Esophagus (tissue), 2 donors: Measurements from ENCODE around the gene FAM78A. TPM values are rescaled to one million over a fixed set of nuclear protein-coding genes. Genes with fewer than 3 reads are reported as not detected.

Experiments
- H3K27ac ChIP-seq, 2 donors: one replicate each; pipeline ENCODE4 v1.5.1; 2013; ENCODE audit warnings: low read depth in 2 of 2, mild to moderate bottlenecking in 2 of 2, inconsistent platforms in 1 of 2, low read length in 1 of 2, moderate library complexity in 1 of 2
- H3K27me3 ChIP-seq, 2 donors: one replicate each; pipeline ENCODE4 v1.6.1; 2013; ENCODE audit warnings: low read length in 2 of 2, control low read depth in 1 of 2, mild to moderate bottlenecking in 1 of 2; ENCODE audit not compliant: insufficient read depth in 2 of 2, control insufficient read depth in 1 of 2
- H3K36me3 ChIP-seq, 2 donors: one replicate each; pipeline ENCODE4 v1.6.1; 2013; ENCODE audit warnings: low read length in 1 of 2; ENCODE audit not compliant: control insufficient read depth in 2 of 2, insufficient read depth in 2 of 2
- H3K4me1 ChIP-seq, 2 donors: one replicate each; pipeline ENCODE4 v1.6.1; 2013; ENCODE audit warnings: low read length in 1 of 2; ENCODE audit not compliant: control insufficient read depth in 2 of 2, insufficient read depth in 2 of 2
- H3K4me3 ChIP-seq, 2 donors: one replicate each; pipeline ENCODE4 v1.5.1; 2013; ENCODE audit warnings: low read length in 2 of 2, mild to moderate bottlenecking in 2 of 2, low read depth in 1 of 2, moderate library complexity in 1 of 2
- H3K9me3 ChIP-seq, 2 donors: one replicate each; pipeline ENCODE4 v1.6.1; 2013; ENCODE audit warnings: mild to moderate bottlenecking in 2 of 2, low read depth in 1 of 2, low read length in 1 of 2, moderate library complexity in 1 of 2; ENCODE audit not compliant: control insufficient read depth in 2 of 2, insufficient read depth in 1 of 2
- WGBS, 2 donors: extraction: QIAGEN DNeasy Blood & Tissue Kit; methylation state at CpG; one replicate each; pipeline ENCODE4 v1.1.7; 2013; 5-methylcytosine and 5-hydroxymethylcytosine counted together
- polyA plus RNA-seq, 2 donors: library from polyadenylated mRNA; stranded (reverse); fragments of 200-250 nt; gene quantifications; one replicate each; pipeline ENCODE4 v1.2.3, GENCODE V29; 2013
- donor health status: healthy with polysubstance abuse.
- donor health status: Bipolar disorder and iron deficiency.

Gene FAM78A
- polyA plus RNA-seq, 2 donors: 0.62 to 0.86 TPM

- H3K4me3 ChIP-seq: no peak overlapping the region
- peaks cover 7 to 8% of the 10 kb centered on the region in 2 donors for H3K4me1 ChIP-seq
- H3K27me3 ChIP-seq: no peaks in the 10 kb centered on the region
- no peaks in the 10 kb centered on the region for H3K9me3 ChIP-seq
- WGBS, 2 donors: 87 to 91% methylated on average over 16 of the region's 16 CpGs
- peaks cover 6 to 24% of the 10 kb centered on the region in 2 donors for H3K36me3 ChIP-seq
- H3K27ac ChIP-seq: no peak overlapping the region
These were observed 41.4 kb downstream of the FAM78A start for GRCh38 chr9:131234799-131235479.

- H3K4me1 ChIP-seq: peaks cover 7 to 8% of the 10 kb centered on the region in 2 donors
- no peaks in the 10 kb centered on the region for H3K27me3 ChIP-seq
- H3K9me3 ChIP-seq: no peaks in the 10 kb centered on the region
- 87 to 90% methylated on average over 9 of the region's 9 CpGs for WGBS, 2 donors
- no peak overlapping the region for H3K27ac ChIP-seq
- H3K36me3 ChIP-seq: peaks cover 6 to 26% of the 10 kb centered on the region in 2 donors
- H3K4me3 ChIP-seq: no peak overlapping the region
These were observed 42.3 kb downstream of the FAM78A start for GRCh38 chr9:131233995-131234394.

GRCh38 chr9:131233556-131233955 is 42.8 kb downstream of the FAM78A start:
- no peak overlapping the region for H3K4me3 ChIP-seq
- no peaks in the 10 kb centered on the region for H3K9me3 ChIP-seq
- H3K27ac ChIP-seq: no peak overlapping the region
- WGBS, 2 donors: 83 to 84% methylated on average over 11 of the region's 11 CpGs
- H3K36me3 ChIP-seq: peaks cover 6 to 28% of the 10 kb centered on the region in 2 donors
- peaks cover 5 to 8% of the 10 kb centered on the region in 2 donors for H3K4me1 ChIP-seq
- H3K27me3 ChIP-seq: no peaks in the 10 kb centered on the region

GRCh38 chr9:131228988-131229387 is 47.3 kb downstream of the FAM78A start:
- H3K9me3 ChIP-seq: no peaks in the 10 kb centered on the region
- H3K4me3 ChIP-seq: no peak overlapping the region
- H3K36me3 ChIP-seq: peaks cover 2 to 22% of the 10 kb centered on the region in 2 donors
- no peaks in the 10 kb centered on the region for H3K27me3 ChIP-seq
- WGBS, 2 donors: 84 to 89% methylated on average over 8 of the region's 8 CpGs
- H3K27ac ChIP-seq: no peak overlapping the region
- H3K4me1 ChIP-seq: no peaks in the 10 kb centered on the region

- Histone ChIP-seq H3K27me3 (no peaks in the 10 kb centered on the region), H3K36me3 (peaks cover 0 to 18% of the 10 kb centered on the region in 2 donors), H3K4me1 (no peaks in the 10 kb centered on the region), H3K27ac (no peak overlapping the region), H3K9me3 (no peaks in the 10 kb centered on the region), H3K4me3 (no peak overlapping the region)
- WGBS, 2 donors: 73 to 75% methylated on average over 9 of the region's 9 CpGs
These were observed 48.3 kb downstream of the FAM78A start for GRCh38 chr9:131227959-131228460.

GRCh38 chr9:131227112-131227958 is 49.0 kb downstream of the FAM78A start:
- Histone ChIP-seq H3K9me3 (no peaks in the 10 kb centered on the region), H3K27ac (no peak overlapping the region), H3K36me3 (peaks cover 0 to 15% of the 10 kb centered on the region in 2 donors), H3K27me3 (no peaks in the 10 kb centered on the region), H3K4me1 (no peaks in the 10 kb centered on the region), H3K4me3 (no peak overlapping the region)
- WGBS, 2 donors: 55 to 58% methylated on average over 9 of the region's 9 CpGs

GRCh38 chr9:131226226-131226625 is 50.1 kb downstream of the FAM78A start:
- Histone ChIP-seq H3K4me1 (no peaks in the 10 kb centered on the region), H3K27me3 (no peaks in the 10 kb centered on the region), H3K27ac (no peak overlapping the region), H3K9me3 (no peaks in the 10 kb centered on the region), H3K4me3 (no peak overlapping the region), H3K36me3 (peaks cover 0 to 14% of the 10 kb centered on the region in 2 donors)
- 86 to 93% methylated on average over 3 of the region's 3 CpGs for WGBS, 2 donors

- no peak overlapping the region for H3K4me3 ChIP-seq
- peaks cover 0 to 17% of the 10 kb centered on the region in 2 donors for H3K36me3 ChIP-seq
- no peak overlapping the region for H3K27ac ChIP-seq
- H3K9me3 ChIP-seq: no peaks in the 10 kb centered on the region
- H3K4me1 ChIP-seq: no peaks in the 10 kb centered on the region
- 95 to 96% methylated on average over 6 of the region's 6 CpGs for WGBS, 2 donors
- H3K27me3 ChIP-seq: no peaks in the 10 kb centered on the region
These were observed 53.9 kb downstream of the FAM78A start for GRCh38 chr9:131222460-131222859.

GRCh38 chr9:131220485-131220884 is 55.8 kb downstream of the FAM78A start:
- 87 to 97% methylated on average over 2 of the region's 2 CpGs for WGBS, 2 donors

More at GRCh38 chr9:131220485-131220884, 55.8 kb downstream of the FAM78A start:
- no peaks in the 10 kb centered on the region for H3K27me3 ChIP-seq
- H3K4me1 ChIP-seq: no peaks in the 10 kb centered on the region
- no peaks in the 10 kb centered on the region for H3K9me3 ChIP-seq
- H3K36me3 ChIP-seq: peaks cover 0 to 14% of the 10 kb centered on the region in 2 donors
- H3K4me3 ChIP-seq: no peak overlapping the region
- H3K27ac ChIP-seq: no peak overlapping the region
